DMS 273 (cell line): ENCODE results near the gene PIEZO1.

ENCODE experiments used
- DNase-seq: peaks from one replicate; lab custom pipeline; 2025; ENCODE audit not compliant: unreplicated experiment; lab: John Stamatoyannopoulos, UW

Gene PIEZO1

DNA sequence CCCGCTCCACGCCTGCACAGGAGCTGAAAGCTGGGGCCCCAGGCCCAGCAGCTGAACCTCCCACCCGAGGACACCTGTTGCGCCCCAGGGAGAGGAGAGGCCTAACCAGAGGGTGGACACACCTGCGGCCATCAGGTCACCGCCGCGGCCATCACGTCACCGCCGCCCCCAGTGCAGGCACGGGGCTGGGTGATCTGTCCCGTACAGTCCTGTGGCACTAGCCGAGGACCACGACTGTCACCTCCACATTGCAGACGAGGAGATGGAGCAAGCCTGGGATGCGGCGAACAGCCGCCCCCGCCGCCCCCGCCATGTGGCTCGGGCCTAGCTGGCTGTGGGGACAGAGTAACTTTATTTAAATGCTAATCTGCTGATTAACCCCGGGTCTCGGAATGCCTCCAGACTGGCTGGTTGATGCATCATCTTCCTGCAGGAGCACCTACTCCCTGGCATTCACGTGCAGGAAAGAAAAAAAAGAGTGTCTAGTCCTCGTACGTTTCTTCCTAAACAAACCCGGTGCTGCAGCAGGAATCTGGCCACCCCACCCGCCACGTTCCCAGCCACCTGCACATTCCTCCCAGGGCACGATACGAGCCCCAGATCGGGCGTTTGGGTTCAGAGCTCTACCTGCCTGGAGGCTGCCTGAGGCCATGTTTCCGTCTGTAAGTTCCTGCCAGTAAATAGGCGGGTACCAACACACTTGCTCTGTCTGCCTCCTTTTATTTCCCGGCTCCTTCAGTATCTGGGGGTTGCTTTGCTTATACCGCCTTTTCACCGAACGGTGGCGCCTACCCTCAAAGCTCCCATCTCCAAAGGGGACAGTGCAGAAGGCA, 29.9 kb downstream of the PIEZO1 start:
- peak; percentile 46 for DNase-seq

GRCh38 chr16:88754109-88754911, 30.7 kb downstream of the PIEZO1 start:
- no peak for DNase-seq

DNA sequence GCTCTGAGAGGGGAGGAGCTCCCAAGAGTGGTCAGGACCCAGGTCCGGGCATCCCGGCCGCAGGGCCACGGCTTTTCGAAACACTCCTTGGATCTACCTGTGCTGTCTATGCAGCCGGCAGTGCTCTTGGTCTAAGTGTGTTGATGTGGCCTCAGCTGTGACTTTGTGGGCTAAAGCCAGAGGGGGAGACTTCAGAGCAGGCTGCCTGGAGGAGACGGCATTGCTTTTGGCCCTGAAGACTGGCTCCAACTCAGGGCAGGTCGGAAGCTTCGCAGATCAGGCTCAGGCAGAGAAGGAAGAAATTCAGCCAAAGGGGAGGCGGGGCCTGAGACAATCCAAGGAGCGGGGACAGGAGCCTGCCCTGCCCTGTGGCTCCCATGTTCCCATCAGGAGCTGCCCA, 31.4 kb downstream of the PIEZO1 start:
- no peak for DNase-seq

- DNase-seq = no peak
Observed at GRCh38 chr16:88753191-88753590, 31.8 kb downstream of the PIEZO1 start.

GRCh38 chr16:88752386-88753002, 32.5 kb downstream of the PIEZO1 start:
- DNase-seq = no peak

- peak; percentile 90 for DNase-seq
Observed at GRCh38 chr16:88750854-88751253, 34.2 kb downstream of the PIEZO1 start.

- no peak for DNase-seq
Observed at GRCh38 chr16:88749358-88749757, 35.7 kb downstream of the PIEZO1 start.

DNA sequence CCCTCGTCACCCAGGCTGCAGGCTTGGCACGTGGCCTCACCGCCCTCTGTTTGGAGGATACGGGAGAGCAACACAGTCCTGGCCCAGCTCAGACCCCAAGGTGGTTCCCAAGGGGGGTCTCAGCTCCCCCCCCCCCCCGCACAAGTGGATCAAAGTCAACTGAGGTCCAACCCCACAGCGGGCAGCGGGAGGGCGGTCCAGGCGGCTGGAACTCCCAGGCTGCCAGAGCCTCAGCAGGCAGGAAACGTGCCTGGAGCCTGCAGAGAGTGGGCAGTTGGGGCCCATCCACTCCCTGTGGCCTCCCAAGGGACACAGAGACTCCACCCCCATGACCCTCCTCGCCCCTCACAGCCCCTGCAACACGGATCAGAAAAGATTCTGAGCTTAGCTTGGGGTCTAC, 36.7 kb downstream of the PIEZO1 start:
- DNase-seq = no peak

DNA sequence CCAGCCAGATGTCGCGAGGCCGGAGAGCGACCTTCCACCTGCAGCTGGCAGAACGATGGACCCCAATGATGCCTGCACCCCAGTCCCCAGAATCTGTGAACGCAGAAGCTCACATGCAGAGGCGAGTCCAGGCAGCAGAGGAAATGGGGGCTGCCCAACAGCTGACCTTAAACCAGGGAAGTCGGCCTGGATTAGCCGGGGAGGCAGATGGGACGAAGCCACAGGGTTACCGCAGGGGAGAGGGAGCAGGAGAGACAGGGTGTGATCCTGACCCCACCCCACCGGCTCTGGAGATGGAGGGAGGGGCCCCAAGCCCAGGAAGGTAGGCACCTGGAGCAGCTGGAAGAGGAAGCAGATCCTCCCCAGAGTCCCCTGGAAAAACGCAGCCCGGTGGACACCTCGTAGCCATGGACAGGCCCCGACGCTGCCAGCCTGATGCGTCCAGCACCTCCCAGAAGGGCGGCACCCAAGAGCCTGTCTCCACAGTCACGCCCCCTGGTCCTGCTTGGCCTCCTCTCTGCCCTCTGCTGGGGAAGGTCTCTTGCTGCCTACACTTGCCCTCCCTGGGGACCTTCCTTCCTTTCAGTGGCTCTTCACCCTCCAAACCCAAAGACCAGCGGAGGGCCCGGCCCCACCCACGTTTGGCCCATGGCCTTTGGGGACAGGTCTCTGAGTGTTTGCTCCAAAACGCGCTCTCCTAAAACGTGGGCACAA, 37.3 kb downstream of the PIEZO1 start:
- peak; percentile 80 for DNase-seq

DNA sequence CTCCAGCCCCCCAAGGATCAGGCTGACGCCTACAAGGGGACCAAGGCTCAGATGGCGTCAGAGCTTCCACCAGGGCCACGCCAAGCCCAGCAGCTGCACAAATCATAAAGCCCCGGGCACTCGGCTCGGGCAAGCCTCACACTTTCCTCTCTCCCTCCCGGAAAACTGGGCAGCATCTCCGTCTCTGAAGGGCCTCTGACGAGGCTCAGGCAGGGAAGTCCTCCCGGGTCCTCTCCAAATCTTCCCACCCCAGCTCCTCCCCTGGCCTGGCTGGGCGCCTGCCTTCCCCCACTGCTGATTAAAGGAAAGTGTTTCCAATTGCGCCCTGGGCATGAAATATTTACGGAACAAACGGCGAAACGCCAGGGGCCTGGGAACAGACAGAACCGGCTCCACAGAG, 38.5 kb downstream of the PIEZO1 start:
- DNase-seq = peak; percentile 49

- no peak for DNase-seq
Observed at GRCh38 chr16:88744577-88745521, 40.2 kb downstream of the PIEZO1 start.

DNA sequence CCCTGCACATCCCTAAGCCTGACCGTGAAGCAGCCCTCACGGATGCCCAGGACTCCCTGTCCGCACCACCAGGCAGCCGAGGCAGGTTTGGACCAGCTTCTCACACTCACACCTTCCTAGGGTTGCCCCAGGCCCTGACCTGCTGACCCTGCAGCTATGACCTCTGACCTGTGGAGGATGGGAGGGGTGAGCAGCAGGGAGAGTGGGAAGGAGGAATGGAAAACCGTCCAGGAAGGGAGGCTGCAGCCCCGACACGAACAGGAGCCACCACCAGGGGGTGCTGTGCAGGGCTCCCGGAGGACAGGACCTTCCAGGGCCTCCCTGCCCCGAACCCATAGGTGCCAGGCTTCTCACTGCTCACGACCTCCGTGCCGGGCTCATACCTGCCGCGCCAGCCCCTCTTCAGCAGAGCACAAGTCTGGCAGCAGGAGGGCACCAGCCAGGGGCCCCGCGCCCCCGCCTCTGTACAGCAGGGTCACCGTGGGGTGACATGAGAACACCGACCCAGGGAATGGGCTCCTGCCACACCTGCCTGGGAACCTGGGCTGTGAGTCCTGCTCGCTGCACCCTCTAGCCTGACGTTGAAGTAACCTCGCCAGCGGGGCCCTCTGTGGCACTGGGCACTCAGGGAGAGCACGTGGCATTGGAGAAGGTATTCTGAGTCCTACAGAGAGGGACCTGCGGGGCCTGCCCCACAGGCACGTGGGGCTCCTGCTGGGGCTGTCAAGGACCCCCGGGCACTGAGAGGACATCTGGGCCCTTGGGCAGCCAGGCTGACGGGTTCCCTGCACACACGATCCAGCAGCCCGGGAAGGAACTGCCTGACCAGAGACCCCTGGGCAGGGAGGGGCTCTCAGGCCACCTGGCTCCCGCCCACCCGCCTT, 41.1 kb downstream of the PIEZO1 start:
- peak; percentile 89 for DNase-seq

GRCh38 chr16:88742896-88743605, 42.0 kb downstream of the PIEZO1 start:
- no peak for DNase-seq

- no peak for DNase-seq
Observed at GRCh38 chr16:88741368-88741767, 43.7 kb downstream of the PIEZO1 start.

GRCh38 chr16:88740727-88741055, 44.3 kb downstream of the PIEZO1 start:
- no peak for DNase-seq

- no peak for DNase-seq
Observed at GRCh38 chr16:88739977-88740726, 44.9 kb downstream of the PIEZO1 start.

DNA sequence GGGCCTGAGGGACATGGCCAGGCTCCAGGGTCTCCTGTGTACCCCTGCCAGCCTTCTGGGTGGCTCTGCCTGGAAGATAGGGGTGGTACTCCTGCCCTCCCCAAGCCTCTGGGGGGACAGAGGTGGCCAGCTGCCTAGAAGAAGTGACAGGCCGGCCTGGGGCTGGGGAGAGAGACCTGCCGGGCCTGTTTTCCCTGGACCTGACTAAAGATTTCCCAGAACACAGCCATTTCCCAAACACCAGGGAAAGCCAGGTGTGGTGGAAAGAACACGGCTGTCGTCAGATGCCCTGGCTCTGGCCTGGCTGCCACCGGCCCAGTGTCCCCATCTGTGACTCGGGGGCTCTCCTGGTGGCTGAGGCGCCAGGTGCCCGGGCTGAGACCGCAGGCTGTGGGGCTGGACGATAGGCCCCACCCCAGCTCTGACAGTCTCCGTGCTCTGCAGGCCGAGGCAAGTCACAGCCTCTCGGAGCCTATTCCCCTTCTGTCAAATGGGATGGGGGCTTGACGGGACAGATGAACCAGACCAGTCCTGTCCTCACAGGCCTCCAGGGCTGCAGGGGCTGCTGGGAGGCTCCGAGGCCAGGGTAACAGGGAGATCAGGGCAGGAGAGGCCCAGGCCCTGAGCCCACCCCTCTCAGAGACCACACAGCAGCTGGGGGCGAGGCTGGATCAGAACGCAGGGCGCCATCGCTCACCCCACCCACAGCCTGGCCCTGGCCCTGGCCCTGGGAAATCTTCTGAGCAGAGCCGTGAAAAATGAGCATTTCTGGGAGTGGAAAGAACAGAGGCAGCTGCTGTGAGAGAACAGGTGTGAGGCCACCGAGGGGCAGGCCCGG, 45.7 kb downstream of the PIEZO1 start:
- DNase-seq = no peak
